Neural cell (in vitro differentiated cells): ENCODE measurements around the gene DIPK1C. TPM values are rescaled to one million over a fixed set of nuclear protein-coding genes. Genes with fewer than 3 reads are reported as not detected.

Source experiments
- H2AFZ ChIP-seq: fragments of 200-600, 300-800 bp; sonication (generic), shearing (Covaris generic); 2 replicates; pipeline ENCODE4 v1.6.0; 2014; ENCODE audit warnings: low read depth, mild to moderate bottlenecking, antibody characterized with exemption, low read length, moderate library complexity
- H3F3A ChIP-seq: fragments of 200-600 bp; shearing (Covaris generic); 2 replicates; pipeline ENCODE4 v1.6.1; 2016; ENCODE audit warnings: mild to moderate bottlenecking, moderate library complexity, mixed read lengths, antibody characterized with exemption, low read length; ENCODE audit not compliant: insufficient read depth, poor library complexity, severe bottlenecking
- H3K27ac ChIP-seq: fragments of 200-600, 300-800 bp; sonication (generic), shearing (Covaris generic); 2 replicates; pipeline ENCODE4 v1.5.1; 2014; ENCODE audit warnings: mild to moderate bottlenecking, low read length, moderate library complexity
- H3K27me3 ChIP-seq: fragments of 300-800, 200-600 bp; sonication (generic), shearing (Covaris generic); 2 replicates; pipeline ENCODE4 v1.6.0; 2014; ENCODE audit warnings: mild to moderate bottlenecking, low read depth, low read length, moderate library complexity; ENCODE audit not compliant: insufficient read depth
- H3K36me3 ChIP-seq: fragments of 300-800, 200-600 bp; sonication (generic), shearing (Covaris generic); 2 replicates; pipeline ENCODE4 v1.5.1; 2014; ENCODE audit warnings: mild to moderate bottlenecking, antibody characterized with exemption, low read length, moderate library complexity; ENCODE audit not compliant: insufficient read depth
- H3K4me2 ChIP-seq: fragments of 300-800, 200-600 bp; sonication (generic), shearing (Covaris generic); 2 replicates; pipeline ENCODE4 v1.6.0; 2014; ENCODE audit warnings: mild to moderate bottlenecking, low read length
- H3K4me3 ChIP-seq: fragments of 300-800, 200-600 bp; sonication (generic), shearing (Covaris generic); 2 replicates; pipeline ENCODE4 v1.5.1; 2014; ENCODE audit warnings: mild to moderate bottlenecking, low read length, moderate library complexity
- H3K79me2 ChIP-seq: fragments of 200-600 bp; shearing (Covaris generic); replicated peaks from 2 replicates; pipeline ENCODE4 v1.6.0; 2014; ENCODE audit warnings: mild to moderate bottlenecking, low read length, moderate library complexity; ENCODE audit not compliant: insufficient read depth
- H3K9ac ChIP-seq: fragments of 300-800, 200-600 bp; sonication (generic), shearing (Covaris generic); 2 replicates; pipeline ENCODE4 v1.6.1; 2016; ENCODE audit warnings: mild to moderate bottlenecking, low read length, mixed read lengths
- H3K9me2 ChIP-seq: fragments of 200-600 bp; shearing (Covaris generic); 2 replicates; pipeline ENCODE4 v1.6.1; 2016; ENCODE audit warnings: mild to moderate bottlenecking, low read length, mixed read lengths; ENCODE audit not compliant: insufficient read depth
- H3K9me3 ChIP-seq: fragments of 200-600, 300-800 bp; sonication (generic), shearing (Covaris generic); 2 replicates; pipeline ENCODE4 v1.6.1; 2016; ENCODE audit warnings: mild to moderate bottlenecking, mixed run types, low read length, moderate library complexity, mixed read lengths
- H4K20me1 ChIP-seq: fragments of 200-600 bp; shearing (Covaris generic); 2 replicates; pipeline ENCODE4 v1.6.1; 2016; ENCODE audit warnings: mild to moderate bottlenecking, mixed run types; ENCODE audit not compliant: insufficient read depth
- CTCF ChIP-seq: fragments of 450-650 bp; IDR thresholded peaks from 2 replicates; pipeline ENCODE4 v1.5.1; 2014; ENCODE audit warnings: antibody characterized with exemption, mild to moderate bottlenecking, moderate library complexity; ENCODE audit not compliant: poor library complexity, severe bottlenecking
- EP300 ChIP-seq: fragments of 450-650 bp; conservative IDR thresholded peaks from 2 replicates; pipeline ENCODE4 v1.6.1; 2014; ENCODE audit warnings: antibody characterized with exemption, mild to moderate bottlenecking, moderate library complexity; ENCODE audit not compliant: poor library complexity, severe bottlenecking
- EZH2 ChIP-seq: fragments of 200-600, 300-800 bp; shearing (Covaris generic), sonication (generic); IDR thresholded peaks from 2 replicates; pipeline ENCODE4 v1.6.1; 2014; ENCODE audit warnings: antibody characterized with exemption, low read length, borderline replicate concordance, mild to moderate bottlenecking; ENCODE audit not compliant: insufficient read depth, poor library complexity, severe bottlenecking
- MXI1 ChIP-seq: fragments of 450-650 bp; conservative IDR thresholded peaks from 2 replicates; pipeline ENCODE4 v1.6.1; 2014; ENCODE audit warnings: antibody characterized with exemption, mild to moderate bottlenecking; ENCODE audit not compliant: poor library complexity, severe bottlenecking
- POLR2AphosphoS5 ChIP-seq: IDR thresholded peaks from 2 replicates; pipeline ENCODE4 v1.6.1; 2012
- RAD21 ChIP-seq: fragments of 450-650 bp; conservative IDR thresholded peaks from 2 replicates; pipeline ENCODE4 v1.6.1; 2014; ENCODE audit warnings: antibody characterized with exemption, mild to moderate bottlenecking, moderate library complexity
- REST ChIP-seq: IDR thresholded peaks from 2 replicates; pipeline ENCODE4 v1.6.1; 2012; ENCODE audit warnings: borderline replicate concordance
- SMC3 ChIP-seq: fragments of 450-650 bp; conservative IDR thresholded peaks from 2 replicates; pipeline ENCODE4 v1.6.1; 2014; ENCODE audit warnings: antibody characterized with exemption, mild to moderate bottlenecking, moderate library complexity; ENCODE audit not compliant: poor library complexity
- TAF1 ChIP-seq: IDR thresholded peaks from 2 replicates; pipeline ENCODE4 v1.6.1; 2012; ENCODE audit warnings: low read depth
- polyA minus RNA-seq: library from RNA; depleted of rRNA, polyadenylated mRNA; stranded (reverse); fragments of >200 nt; gene quantifications from 2 replicates; pipeline ENCODE4 v1.2.3, GENCODE V29; 2014
- polyA plus RNA-seq: library from polyadenylated mRNA; depleted of rRNA; stranded (reverse); fragments of >200 nt; gene quantifications from 2 replicates; pipeline ENCODE4 v1.2.3, GENCODE V29; 2014

Gene DIPK1C
- polyA plus RNA-seq (not detected in 2 replicates), polyA minus RNA-seq (not detected in 2 replicates)

- Histone ChIP-seq H3K36me3 (no peaks in the 10 kb centered on the region), H4K20me1 (no peaks in the 10 kb centered on the region), H3K4me3 (peak within 1 kb of the TSS; percentile 82), H3K9me2 (no peaks in the 10 kb centered on the region), H3F3A (no peaks in the 10 kb centered on the region), H3K79me2 (no peaks in the 10 kb centered on the region), H2AFZ (no peak within 1 kb of the TSS), H3K27ac (no peak within 1 kb of the TSS), H3K27me3 (peaks cover 41% of the 10 kb centered on the region), H3K9ac (peak within 1 kb of the TSS; percentile 34), H3K4me2 (peak within 1 kb of the TSS; percentile 42), H3K9me3 (no peaks in the 10 kb centered on the region)
- no peak for TF ChIP-seq SMC3
- no peak for TF ChIP-seq EZH2
- TF ChIP-seq RAD21 = no peak
- no peak for TF ChIP-seq CTCF
- no peak for TF ChIP-seq POLR2AphosphoS5
- no peak for TF ChIP-seq EP300
- TF ChIP-seq MXI1 = no peak
- TF ChIP-seq REST = no peak
- TF ChIP-seq TAF1 = no peak
These were observed at the start of gene DIPK1C for GRCh38 chr18:74457043-74457724. Gene DIPK1C, minus strand, starts transcription at chr18:74457308. Its CDS starts 49 bp downstream, at chr18:74457259.

- no peaks in the 10 kb centered on the region for H3K79me2 ChIP-seq
- no peaks in the 10 kb centered on the region for H3K9me3 ChIP-seq
- TF ChIP-seq POLR2AphosphoS5 = no peak
- no peak for TF ChIP-seq MXI1
- no peak for TF ChIP-seq CTCF
- TF ChIP-seq TAF1 = no peak
- no peak for TF ChIP-seq EP300
- no peak for TF ChIP-seq RAD21
- TF ChIP-seq SMC3 = no peak
- no peak for TF ChIP-seq REST
- TF ChIP-seq EZH2 = no peak
- H3F3A ChIP-seq = no peaks in the 10 kb centered on the region
- H3K27ac ChIP-seq = no peak overlapping the region
- H2AFZ ChIP-seq = no peak overlapping the region
- H3K9me2 ChIP-seq = no peaks in the 10 kb centered on the region
- H3K36me3 ChIP-seq = no peaks in the 10 kb centered on the region
- H4K20me1 ChIP-seq = no peaks in the 10 kb centered on the region
- H3K4me2 ChIP-seq = no peak overlapping the region
- no peaks in the 10 kb centered on the region for H3K27me3 ChIP-seq
- H3K4me3 ChIP-seq = no peak overlapping the region
- H3K9ac ChIP-seq = no peak overlapping the region
These were observed 49.5 kb upstream of the DIPK1C start for GRCh38 chr18:74506448-74507084.
